Ascending aorta (tissue), 2 donors: ENCODE results near the gene CRTAC1. TPM values are rescaled to one million over a fixed set of nuclear protein-coding genes. Genes with fewer than 3 reads are reported as not detected.

Experiments used
- DNase-seq, 2 donors: peaks; one replicate each; pipeline ENCODE4 v3.0.0-alpha.2; 2019; ENCODE audit warnings: low spot score in 2 of 2
- H3K27ac ChIP-seq, 2 donors: fragments of 200-600 bp; sonication (generic); one replicate each; pipeline ENCODE4 v1.5.1; 2016 to 2017; ENCODE audit warnings: mild to moderate bottlenecking in 1 of 2
- H3K27me3 ChIP-seq: fragments of 200-600 bp; sonication (generic); one replicate; pipeline ENCODE4 v1.5.1; 2017
- H3K36me3 ChIP-seq, 2 donors: fragments of 200-600 bp; sonication (generic); one replicate each; pipeline ENCODE4 v1.5.1; 2016
- H3K4me1 ChIP-seq, 2 donors: fragments of 200-600 bp; sonication (generic); one replicate each; pipeline ENCODE4 v1.5.1; 2016 to 2017; ENCODE audit warnings: mild to moderate bottlenecking in 1 of 2
- H3K4me3 ChIP-seq, 2 donors: fragments of 200-600 bp; sonication (generic); one replicate each; pipeline ENCODE4 v1.5.1; 2016 to 2017; ENCODE audit warnings: mild to moderate bottlenecking in 1 of 2
- H3K9me3 ChIP-seq, 2 donors: fragments of 200-600 bp; sonication (generic); one replicate each; pipeline ENCODE4 v1.5.1; 2016
- intact Hi-C: fragments of 100-400 bp; cut with DNase I; formaldehyde crosslinking; loops from one replicate; pipeline ENCODE4 v1.15.1; 2023
- total RNA-seq: library from RNA; depleted of rRNA; stranded (reverse); fragments of >200 nt; gene quantifications from one replicate; pipeline ENCODE4 v1.1.0, GENCODE V29; 2016
- TF ChIP-seq, protein P1 (sequence below), 3 experiments: fragments of 200-600 bp in 2 of 3; fragments of 450-650 bp in 1 of 3; sonication (generic) in 2 of 3; IDR thresholded peaks; one replicate each; pipeline ENCODE4 v1.5.1; 2016 to 2019; ENCODE audit warnings: antibody characterized with exemption in 3 of 3, mild to moderate bottlenecking in 1 of 3, moderate library complexity in 1 of 3

The CRTAC1 gene
- total RNA-seq, 1 donor from 2014 or later, result 25.2 TPM

DNA sequence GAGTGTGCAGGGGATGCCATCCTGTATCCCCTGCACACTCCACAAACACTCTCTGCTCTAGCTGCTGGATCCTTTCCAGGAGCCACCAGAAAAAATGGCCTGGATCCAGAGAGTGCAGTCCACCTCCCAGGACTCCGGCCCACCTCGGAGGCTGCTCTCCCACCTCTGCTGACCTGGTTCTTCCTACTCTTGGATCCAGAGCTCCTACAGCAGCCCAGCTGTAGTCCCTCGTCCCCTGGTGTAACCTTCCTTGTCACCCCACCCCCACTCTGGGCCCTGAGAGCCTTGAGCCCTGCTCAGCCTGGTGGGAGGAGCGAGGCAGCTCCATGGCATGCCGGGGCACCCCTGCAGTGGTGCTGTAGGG is 126.4 kb downstream of the CRTAC1 start:
- TF ChIP-seq, protein P1, sequence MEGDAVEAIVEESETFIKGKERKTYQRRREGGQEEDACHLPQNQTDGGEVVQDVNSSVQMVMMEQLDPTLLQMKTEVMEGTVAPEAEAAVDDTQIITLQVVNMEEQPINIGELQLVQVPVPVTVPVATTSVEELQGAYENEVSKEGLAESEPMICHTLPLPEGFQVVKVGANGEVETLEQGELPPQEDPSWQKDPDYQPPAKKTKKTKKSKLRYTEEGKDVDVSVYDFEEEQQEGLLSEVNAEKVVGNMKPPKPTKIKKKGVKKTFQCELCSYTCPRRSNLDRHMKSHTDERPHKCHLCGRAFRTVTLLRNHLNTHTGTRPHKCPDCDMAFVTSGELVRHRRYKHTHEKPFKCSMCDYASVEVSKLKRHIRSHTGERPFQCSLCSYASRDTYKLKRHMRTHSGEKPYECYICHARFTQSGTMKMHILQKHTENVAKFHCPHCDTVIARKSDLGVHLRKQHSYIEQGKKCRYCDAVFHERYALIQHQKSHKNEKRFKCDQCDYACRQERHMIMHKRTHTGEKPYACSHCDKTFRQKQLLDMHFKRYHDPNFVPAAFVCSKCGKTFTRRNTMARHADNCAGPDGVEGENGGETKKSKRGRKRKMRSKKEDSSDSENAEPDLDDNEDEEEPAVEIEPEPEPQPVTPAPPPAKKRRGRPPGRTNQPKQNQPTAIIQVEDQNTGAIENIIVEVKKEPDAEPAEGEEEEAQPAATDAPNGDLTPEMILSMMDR (IDR thresholded peaks at IDR 0.05), result no peak
- no peaks in the 10 kb centered on the region for H3K27me3 ChIP-seq

DNA sequence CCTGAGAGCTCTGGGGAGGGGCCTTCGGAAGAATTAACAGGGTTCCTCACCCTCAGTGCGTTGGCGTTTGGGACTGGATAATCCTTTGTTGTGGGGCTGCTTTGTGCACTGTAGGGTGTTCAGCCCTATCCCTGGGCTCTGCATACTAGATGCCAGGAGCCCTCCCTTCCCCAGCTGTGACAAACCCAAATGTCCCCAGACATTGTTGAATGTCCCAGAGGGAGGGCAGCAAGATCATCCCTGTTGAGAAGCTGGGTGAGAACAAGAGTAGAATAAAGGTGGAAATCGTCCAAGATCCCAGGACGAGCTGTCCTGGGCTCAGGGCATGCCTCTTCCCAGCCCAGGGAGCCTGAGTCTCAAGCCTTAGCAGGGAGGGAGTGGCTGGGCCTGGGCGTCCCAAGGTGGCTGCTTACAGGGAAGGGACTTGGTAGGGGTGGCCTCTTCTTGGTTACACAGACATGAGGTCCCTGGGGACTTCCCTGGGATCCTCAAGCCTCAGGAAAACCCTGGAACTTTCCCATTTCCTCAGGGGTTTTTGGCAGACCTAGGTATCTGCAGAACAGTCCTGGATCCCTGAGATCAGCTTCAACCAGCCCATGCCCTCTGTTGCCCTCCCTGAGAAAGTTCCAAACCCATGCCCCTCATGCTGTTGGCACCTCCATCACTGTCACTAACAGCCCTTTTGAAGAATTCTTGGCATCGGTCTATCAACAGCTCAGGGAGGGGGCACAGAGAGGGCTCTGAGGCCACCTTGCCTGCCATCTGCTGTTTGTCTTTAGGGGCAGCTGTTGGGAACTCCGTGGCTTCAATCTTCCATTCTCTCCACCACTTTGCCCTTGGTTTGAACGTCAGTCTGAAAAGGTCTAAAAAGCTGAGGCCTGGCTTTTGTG is 127.0 kb downstream of the CRTAC1 start:
- Histone ChIP-seq H3K4me1 (no peaks in the 10 kb centered on the region), H3K36me3 (no peaks in the 10 kb centered on the region), H3K27me3 (no peaks in the 10 kb centered on the region), H3K27ac (no peak overlapping the region), H3K9me3 (no peaks in the 10 kb centered on the region), H3K4me3 (no peak overlapping the region)
- TF ChIP-seq, protein P1 (IDR thresholded peaks at IDR 0.05), result no peak
- no peak for DNase-seq
- intact Hi-C loops, result no loop called here

More for the DNA sequence above, 126.4 kb downstream of the CRTAC1 start:
- Histone ChIP-seq H3K27ac (no peak overlapping the region), H3K4me1 (no peaks in the 10 kb centered on the region), H3K9me3 (no peaks in the 10 kb centered on the region), H3K4me3 (no peak overlapping the region), H3K36me3 (no peaks in the 10 kb centered on the region)
- no peak for DNase-seq
- intact Hi-C loops, result no loop called here

DNA sequence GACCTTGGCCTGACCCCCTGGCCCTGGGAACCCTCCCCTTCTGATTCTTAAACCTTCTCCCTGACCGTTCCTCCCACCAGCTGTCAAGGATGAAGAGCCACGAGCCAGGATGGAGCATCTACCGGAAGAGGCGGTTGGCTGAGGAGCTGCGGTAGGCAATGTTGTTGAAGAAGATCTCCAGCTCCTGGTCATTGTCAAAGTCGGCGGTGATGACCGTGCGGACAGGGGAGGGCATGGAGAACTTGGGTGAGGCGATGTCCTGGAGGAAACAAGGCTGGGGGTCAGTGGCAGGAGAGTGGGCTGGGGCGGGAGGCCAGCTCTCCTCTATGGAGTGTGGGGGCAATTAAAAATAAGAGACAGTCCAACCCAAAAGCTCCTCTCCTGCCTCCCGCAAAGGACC is 129.0 kb downstream of the CRTAC1 start:
- H3K27me3 ChIP-seq, result no peaks in the 10 kb centered on the region
- DNase-seq, result no peak
- no peaks in the 10 kb centered on the region for H3K4me1 ChIP-seq
- TF ChIP-seq, protein P1 (IDR thresholded peaks at IDR 0.05), result no peak
- no peaks in the 10 kb centered on the region for H3K36me3 ChIP-seq
- H3K27ac ChIP-seq, result no peak overlapping the region
- intact Hi-C loops, result no loop called here
- H3K9me3 ChIP-seq, result no peaks in the 10 kb centered on the region
- no peak overlapping the region for H3K4me3 ChIP-seq

DNA sequence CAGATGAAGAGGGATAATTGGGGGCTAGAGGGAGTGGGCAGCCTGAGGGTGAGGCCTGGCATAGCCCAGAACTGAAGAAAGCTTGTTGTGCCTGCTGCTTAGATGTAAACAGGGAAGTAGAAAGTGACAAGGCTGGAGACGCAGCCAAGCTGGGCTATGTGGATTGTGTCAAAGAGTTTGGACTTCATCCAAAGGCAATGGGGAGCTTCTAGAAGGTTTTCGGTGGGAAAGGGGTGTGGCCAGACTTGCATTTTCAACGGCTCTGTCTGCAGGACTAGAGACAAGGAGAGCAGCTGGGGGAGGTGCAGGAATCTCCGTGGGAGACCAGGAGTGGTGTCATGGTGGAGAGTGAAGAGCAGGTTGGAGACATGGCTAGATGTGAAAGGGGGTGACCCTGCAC is 132.0 kb downstream of the CRTAC1 start:
- no peak overlapping the region for H3K27ac ChIP-seq
- H3K9me3 ChIP-seq, result no peaks in the 10 kb centered on the region
- intact Hi-C loops, result no loop called here
- no peak for DNase-seq
- no peaks in the 10 kb centered on the region for H3K36me3 ChIP-seq
- H3K4me1 ChIP-seq, result no peaks in the 10 kb centered on the region
- TF ChIP-seq, protein P1 (IDR thresholded peaks at IDR 0.05), result no peak
- H3K4me3 ChIP-seq, result no peak overlapping the region
- no peaks in the 10 kb centered on the region for H3K27me3 ChIP-seq

DNA sequence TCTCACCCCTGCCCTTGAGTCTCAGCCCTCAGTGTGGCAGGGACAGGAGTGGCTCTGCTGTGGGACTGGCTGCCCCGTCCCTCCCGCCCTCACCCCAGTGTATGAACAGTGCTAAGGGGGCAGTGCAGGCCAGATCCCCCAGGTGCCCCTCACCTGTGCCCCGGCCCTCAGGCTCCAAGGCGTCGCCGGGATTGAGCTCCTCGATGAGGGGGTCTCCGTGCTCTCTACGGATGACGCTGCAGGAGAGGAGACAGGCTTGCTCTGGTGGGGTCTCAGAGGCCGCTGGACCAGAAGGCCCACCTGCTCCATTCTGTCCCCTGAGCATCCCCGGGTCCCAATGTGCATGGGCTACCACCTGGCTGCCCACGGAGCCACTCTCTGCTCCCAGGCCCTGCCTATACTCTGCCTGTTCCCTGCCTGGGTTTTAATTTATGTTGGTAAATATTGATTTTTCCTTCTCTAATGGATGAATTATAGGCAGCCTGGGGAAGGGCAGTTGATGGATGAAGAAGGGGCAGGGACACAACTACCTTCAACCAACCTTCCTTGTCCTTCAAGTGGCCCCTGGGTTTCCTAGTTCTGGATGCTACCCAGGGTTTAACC is 133.6 kb downstream of the CRTAC1 start:
- Histone ChIP-seq H3K9me3 (no peaks in the 10 kb centered on the region), H3K4me3 (no peak overlapping the region), H3K4me1 (no peaks in the 10 kb centered on the region), H3K27ac (no peak overlapping the region), H3K27me3 (no peaks in the 10 kb centered on the region), H3K36me3 (no peaks in the 10 kb centered on the region)
- no peak for DNase-seq
- TF ChIP-seq, protein P1 (IDR thresholded peaks at IDR 0.05), result no peak
- intact Hi-C loops, result no loop called here
